ENCODE measurements around the gene HOXA10.

HOXA10 gene

GRCh38 chr7:27160546-27161213 is 13.4 kb downstream of the HOXA10 start:
- H3K4me3 ChIP-seq (ENCODE audit: control insufficient read depth, low read depth, low read length), result peak overlapping the region; percentile 87
- no peak for DNase-seq (ENCODE audit: low read depth)
- TF ChIP-seq CTCF (IDR thresholded peaks at IDR 0.05; ENCODE audit: control insufficient read depth, insufficient read depth, low read depth, low read length, missing control alignments), result peak; percentile 97

DNA sequence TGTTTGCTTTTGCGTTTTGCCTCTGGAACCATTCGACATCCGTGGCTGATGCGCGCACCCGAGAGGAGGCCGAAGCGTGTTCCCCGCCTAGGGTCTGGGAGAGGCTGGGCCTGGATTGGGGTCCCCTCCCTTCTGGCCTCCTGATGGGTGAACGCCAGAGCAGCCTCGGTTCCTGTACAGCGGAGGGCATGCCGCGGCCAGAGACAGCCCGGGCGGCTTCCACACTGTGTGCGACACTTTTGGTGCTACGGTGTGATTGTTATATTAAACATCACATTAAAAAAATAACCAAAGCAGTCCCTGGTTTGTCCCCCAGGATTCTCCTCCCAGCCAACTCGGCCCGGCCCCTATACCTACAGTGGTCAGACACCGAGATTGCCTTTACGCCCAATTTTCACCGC is 14.0 kb downstream of the HOXA10 start:
- no peak for DNase-seq (ENCODE audit: low read depth)
- peak overlapping the region; percentile 87 for H3K4me3 ChIP-seq (ENCODE audit: control insufficient read depth, low read depth, low read length)
- no peak for TF ChIP-seq CTCF (IDR thresholded peaks at IDR 0.05; ENCODE audit: control insufficient read depth, insufficient read depth, low read depth, low read length, missing control alignments)

DNA sequence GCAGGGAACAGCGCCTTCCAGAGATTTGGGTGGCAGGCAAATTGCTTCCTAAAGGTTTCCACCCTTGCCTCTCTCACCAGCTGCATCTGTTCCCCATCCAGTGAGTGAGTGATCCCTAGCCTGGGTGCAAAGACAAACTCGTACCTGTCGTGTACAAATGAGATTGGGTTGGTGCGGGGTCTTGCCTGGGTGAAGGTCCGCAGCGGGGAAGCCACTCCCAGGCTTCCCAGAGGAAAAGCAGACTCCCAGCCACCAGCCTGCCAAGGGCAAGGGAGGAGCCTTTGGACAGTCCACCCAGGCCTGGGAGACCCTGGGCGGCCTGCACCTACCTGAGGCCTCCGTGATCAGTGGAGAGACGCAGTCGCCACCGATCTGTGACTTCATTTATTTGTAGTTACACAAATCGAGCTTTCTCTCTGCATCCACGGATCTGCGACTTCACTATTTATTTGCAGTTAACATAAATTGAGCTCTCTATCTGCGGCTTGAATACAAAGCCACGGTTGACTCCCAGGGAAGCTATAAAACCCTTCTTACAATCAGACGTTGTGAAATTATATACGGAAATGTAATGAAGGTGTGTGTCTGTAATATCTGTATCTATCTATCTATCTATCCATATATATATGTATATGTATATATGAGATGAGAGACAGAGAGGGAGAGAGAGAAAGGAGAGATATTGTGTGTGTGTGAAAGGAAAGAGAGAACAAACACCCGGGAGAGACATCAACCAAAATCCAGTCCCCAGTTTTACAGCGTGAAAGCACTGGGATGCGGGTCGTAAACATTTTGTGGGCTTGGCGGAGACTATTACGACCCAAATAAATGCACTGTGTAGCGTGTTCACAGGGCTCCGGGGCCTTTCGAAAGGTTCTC is 14.6 kb downstream of the HOXA10 start:
- no peak for DNase-seq (ENCODE audit: low read depth)
- no peak for TF ChIP-seq CTCF (IDR thresholded peaks at IDR 0.05; ENCODE audit: control insufficient read depth, insufficient read depth, low read depth, low read length, missing control alignments)
- H3K4me3 ChIP-seq (ENCODE audit: control insufficient read depth, low read depth, low read length), result no peak overlapping the region

GRCh38 chr7:27158436-27159265 is 15.5 kb downstream of the HOXA10 start:
- TF ChIP-seq CTCF (IDR thresholded peaks at IDR 0.05; ENCODE audit: control insufficient read depth, insufficient read depth, low read depth, low read length, missing control alignments), result no peak
- no peak overlapping the region for H3K4me3 ChIP-seq (ENCODE audit: control insufficient read depth, low read depth, low read length)
- no peak for DNase-seq (ENCODE audit: low read depth)

DNA sequence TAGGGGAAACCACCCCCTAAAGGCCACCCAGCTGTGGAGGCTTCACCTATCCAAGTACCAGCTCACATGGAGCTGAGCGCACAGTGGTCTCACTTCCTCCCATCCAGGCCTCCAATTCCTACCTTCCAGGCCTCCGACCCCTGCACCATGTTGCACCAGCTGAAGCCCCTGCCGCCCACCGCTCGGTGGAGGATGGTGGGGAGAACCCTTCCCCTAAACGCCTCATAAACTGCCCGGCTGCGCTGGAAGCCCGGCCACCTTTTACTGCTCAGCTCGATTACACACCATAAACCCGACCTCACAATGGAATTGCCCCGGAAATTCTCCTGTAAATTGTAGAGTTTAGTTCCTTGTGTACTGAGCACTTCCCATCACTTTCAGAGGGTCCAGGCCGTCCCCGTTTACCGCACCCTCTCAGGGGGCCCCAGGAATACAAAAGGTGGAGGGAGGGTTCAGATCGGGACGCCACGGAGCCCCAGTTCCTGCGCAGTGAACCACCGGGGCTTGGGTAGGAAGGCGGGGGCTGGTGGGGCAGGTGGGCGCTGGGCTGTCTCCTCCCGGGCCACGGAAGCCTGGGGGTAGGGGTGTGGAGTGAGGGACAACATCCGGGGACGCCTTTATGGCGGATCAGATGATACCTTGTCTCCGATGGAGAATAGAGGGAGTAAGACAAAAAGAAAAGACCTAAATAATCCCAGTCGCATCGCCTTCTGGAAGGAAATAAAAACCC is 16.3 kb downstream of the HOXA10 start:
- no peak overlapping the region for H3K4me3 ChIP-seq (ENCODE audit: control insufficient read depth, low read depth, low read length)
- no peak for DNase-seq (ENCODE audit: low read depth)
- no peak for TF ChIP-seq CTCF (IDR thresholded peaks at IDR 0.05; ENCODE audit: control insufficient read depth, insufficient read depth, low read depth, low read length, missing control alignments)

Data from AG09309 (cell line).